Subcutaneous abdominal adipose tissue (tissue), 5 donors: ENCODE data around the gene SMIM41.

Experiments
- H3K27ac ChIP-seq: one replicate; pipeline ENCODE4 v1.7.0; 2013; ENCODE audit warnings: low read depth, mild to moderate bottlenecking, inconsistent platforms, low read length, moderate library complexity
- H3K27me3 ChIP-seq, 5 donors: one replicate each; pipeline ENCODE4 v1.7.0; 2013; ENCODE audit warnings: low read length in 5 of 5, inconsistent platforms in 1 of 5; ENCODE audit not compliant: control insufficient read depth in 5 of 5, insufficient read depth in 4 of 5
- H3K36me3 ChIP-seq, 5 donors: one replicate each; pipeline ENCODE4 v1.7.0; 2013; ENCODE audit warnings: low read length in 5 of 5; ENCODE audit not compliant: control insufficient read depth in 5 of 5, insufficient read depth in 5 of 5
- H3K4me1 ChIP-seq, 5 donors: one replicate each; pipeline ENCODE4 v1.7.0; 2013; ENCODE audit warnings: low read length in 5 of 5, mild to moderate bottlenecking in 3 of 5, moderate library complexity in 1 of 5; ENCODE audit not compliant: control insufficient read depth in 5 of 5, insufficient read depth in 5 of 5
- H3K4me3 ChIP-seq, 5 donors: one replicate each; pipeline ENCODE4 v1.7.0; 2013; ENCODE audit warnings: low read length in 5 of 5, low read depth in 1 of 5
- H3K9ac ChIP-seq, 5 donors: one replicate each; pipeline ENCODE4 v1.7.0; 2013; ENCODE audit warnings: low read length in 5 of 5, mild to moderate bottlenecking in 4 of 5, moderate library complexity in 3 of 5
- H3K9me3 ChIP-seq, 5 donors: one replicate each; pipeline ENCODE4 v1.7.0; 2013; ENCODE audit warnings: low read length in 5 of 5; ENCODE audit not compliant: control insufficient read depth in 5 of 5
- donor health status: healthy.
- donor health status: healthy.
- donor health status: healthy.
- donor health status: healthy.
- donor health status: healthy.

The SMIM41 gene

DNA sequence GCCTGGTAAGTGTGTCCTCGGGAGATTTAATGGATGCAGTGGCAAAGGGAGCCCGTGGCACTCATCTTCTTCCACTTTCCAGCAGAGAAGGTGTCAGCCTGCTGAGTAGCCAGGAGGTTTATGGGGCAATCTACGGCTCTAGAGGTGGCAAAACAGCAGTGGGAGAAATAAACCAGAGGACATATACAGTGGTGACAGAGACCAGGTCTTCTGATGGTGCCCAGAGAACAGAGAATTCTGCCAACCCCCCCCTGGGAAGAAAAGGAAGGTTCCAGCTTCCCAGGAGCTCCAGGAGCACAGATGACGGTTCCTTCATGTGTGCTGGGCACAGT lies 43.0 kb downstream of the SMIM41 start:
- Histone ChIP-seq H3K9me3 (no peaks in the 10 kb centered on the region), H3K27me3 (peaks cover 11 to 36% (median 21%) of the 10 kb centered on the region in 5 donors), H3K4me3 (no peak overlapping the region), H3K9ac (no peak overlapping the region), H3K36me3 (no peaks in the 10 kb centered on the region), H3K27ac (no peak overlapping the region), H3K4me1 (peaks cover 0 to 31% (median 13%) of the 10 kb centered on the region in 5 donors)

DNA sequence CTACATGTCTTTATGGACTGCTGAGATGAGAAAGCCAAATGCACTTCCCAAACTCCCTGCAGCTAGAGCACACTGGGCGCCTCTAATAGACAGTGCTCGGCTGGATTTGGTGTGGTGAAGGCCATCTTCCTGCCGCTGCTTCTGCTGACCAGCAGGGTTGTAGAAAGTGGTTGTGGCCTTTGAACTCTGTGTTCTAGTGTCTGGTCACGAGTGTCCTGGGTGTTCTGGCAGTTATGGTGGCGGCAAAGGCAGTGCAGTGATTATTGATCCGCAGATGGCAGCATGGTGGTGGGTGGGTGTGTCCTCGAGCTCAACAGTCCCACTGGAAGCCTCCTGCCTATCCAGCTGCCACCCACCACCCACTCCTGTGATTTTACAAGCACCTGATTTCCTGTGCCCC lies 43.4 kb downstream of the SMIM41 start:
- Histone ChIP-seq H3K4me1 (peaks cover 0 to 35% (median 13%) of the 10 kb centered on the region in 5 donors), H3K9ac (no peak overlapping the region)

DNA sequence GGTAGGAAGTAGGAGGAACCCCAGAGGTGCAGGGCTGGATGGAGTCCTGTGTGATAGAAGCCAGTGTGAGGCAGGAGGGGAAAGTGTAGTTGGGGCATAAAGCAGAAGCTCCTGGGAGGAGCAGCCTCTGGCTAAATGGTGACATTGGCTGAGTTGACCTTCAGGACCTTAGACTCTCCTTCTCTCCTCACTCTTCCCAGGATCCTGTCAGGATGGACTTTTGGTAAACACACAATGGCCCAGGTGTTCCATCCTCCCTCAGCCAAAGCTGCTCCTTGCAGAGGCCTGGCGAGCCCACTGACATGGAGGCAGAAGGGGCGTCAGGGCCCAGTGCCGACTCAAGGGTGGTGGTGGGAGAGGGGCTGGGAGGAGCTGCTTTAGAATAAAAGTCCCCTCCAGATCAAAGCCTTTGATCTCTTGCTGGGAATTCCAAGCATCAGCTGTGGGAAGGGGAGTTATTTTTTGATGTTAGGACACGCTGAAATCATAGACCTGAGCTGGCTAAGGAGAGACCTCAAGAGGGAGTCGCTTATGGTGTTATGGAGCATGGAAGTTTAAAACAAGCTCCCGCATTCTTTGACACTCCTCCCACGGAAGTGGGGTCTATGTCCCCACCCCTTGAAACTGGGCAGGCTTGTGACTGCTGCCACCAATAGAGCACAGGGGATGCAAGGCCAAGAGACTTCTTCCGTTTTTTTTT lies 44.1 kb downstream of the SMIM41 start:
- H3K9me3 ChIP-seq, result no peaks in the 10 kb centered on the region
- no peak overlapping the region for H3K4me3 ChIP-seq
- no peaks in the 10 kb centered on the region for H3K36me3 ChIP-seq
- H3K4me1 ChIP-seq, result peaks cover 0 to 37% (median 13%) of the 10 kb centered on the region in 5 donors
- no peak overlapping the region for H3K9ac ChIP-seq
- peaks cover 11 to 31% (median 18%) of the 10 kb centered on the region in 5 donors for H3K27me3 ChIP-seq
- H3K27ac ChIP-seq, result no peak overlapping the region

More for the DNA sequence above, 43.4 kb downstream of the SMIM41 start:
- Histone ChIP-seq H3K4me3 (no peak overlapping the region), H3K36me3 (no peaks in the 10 kb centered on the region), H3K9me3 (no peaks in the 10 kb centered on the region), H3K27ac (no peak overlapping the region), H3K27me3 (peaks cover 11 to 36% (median 21%) of the 10 kb centered on the region in 5 donors)

DNA sequence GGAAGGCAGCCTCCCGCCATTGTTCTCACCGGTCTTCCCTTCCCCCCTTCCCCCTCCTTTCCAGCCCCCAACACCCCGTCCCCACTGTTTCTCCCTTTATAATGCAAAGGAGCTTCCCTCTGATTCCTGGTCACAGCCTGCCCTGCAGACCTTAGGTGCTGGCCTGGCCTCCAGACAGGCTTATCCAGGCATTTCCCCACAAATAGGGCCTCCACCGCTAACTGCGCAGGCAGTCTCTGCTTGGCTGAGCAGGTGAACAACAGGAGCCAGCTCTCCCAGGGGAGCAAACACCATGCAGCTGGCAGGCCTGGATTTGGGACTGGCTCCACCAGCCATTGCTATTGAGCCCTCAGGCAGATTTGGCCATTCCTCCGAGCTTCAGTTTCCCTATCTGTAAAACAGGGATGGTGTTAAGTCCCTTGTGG lies 46.0 kb downstream of the SMIM41 start:
- Histone ChIP-seq H3K9me3 (no peaks in the 10 kb centered on the region), H3K4me3 (no peak overlapping the region), H3K36me3 (no peaks in the 10 kb centered on the region), H3K9ac (no peak overlapping the region), H3K27ac (no peak overlapping the region), H3K27me3 (peaks cover 7 to 23% (median 17%) of the 10 kb centered on the region in 5 donors), H3K4me1 (peaks cover 0 to 27% (median 10%) of the 10 kb centered on the region in 5 donors)

DNA sequence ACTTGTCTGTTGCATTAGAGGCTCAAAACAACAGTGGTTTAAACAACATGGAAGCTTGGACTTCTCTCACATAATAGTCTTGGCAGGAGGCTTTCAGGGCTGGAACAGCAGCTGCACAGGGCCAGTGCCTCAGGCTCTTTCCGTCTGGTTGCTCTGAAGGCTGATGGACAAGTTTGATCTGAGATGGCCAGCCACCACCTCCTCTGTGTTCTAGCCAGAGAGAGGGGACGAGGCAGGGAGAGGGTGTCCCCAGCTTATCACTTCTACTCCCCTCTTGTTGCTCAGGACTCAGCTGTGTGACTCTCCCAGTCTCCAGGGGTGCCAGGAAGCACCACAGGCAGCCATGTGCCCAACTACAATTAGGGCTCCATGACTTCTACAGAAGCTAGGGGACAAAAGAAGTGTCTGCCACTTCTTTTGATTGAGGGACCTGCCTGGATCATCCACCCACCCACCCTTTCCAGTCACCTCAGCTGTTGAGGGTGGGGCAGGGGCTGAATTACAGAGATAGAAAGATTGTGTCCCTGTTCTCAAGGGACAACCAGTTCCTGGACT lies 46.6 kb downstream of the SMIM41 start:
- no peak overlapping the region for H3K27ac ChIP-seq
- H3K4me3 ChIP-seq, result no peak overlapping the region
- H3K9ac ChIP-seq, result no peak overlapping the region
- H3K27me3 ChIP-seq, result peaks cover 5 to 18% (median 16%) of the 10 kb centered on the region in 5 donors
- H3K4me1 ChIP-seq, result peaks cover 0 to 27% (median 10%) of the 10 kb centered on the region in 5 donors
- H3K36me3 ChIP-seq, result no peaks in the 10 kb centered on the region
- no peaks in the 10 kb centered on the region for H3K9me3 ChIP-seq

DNA sequence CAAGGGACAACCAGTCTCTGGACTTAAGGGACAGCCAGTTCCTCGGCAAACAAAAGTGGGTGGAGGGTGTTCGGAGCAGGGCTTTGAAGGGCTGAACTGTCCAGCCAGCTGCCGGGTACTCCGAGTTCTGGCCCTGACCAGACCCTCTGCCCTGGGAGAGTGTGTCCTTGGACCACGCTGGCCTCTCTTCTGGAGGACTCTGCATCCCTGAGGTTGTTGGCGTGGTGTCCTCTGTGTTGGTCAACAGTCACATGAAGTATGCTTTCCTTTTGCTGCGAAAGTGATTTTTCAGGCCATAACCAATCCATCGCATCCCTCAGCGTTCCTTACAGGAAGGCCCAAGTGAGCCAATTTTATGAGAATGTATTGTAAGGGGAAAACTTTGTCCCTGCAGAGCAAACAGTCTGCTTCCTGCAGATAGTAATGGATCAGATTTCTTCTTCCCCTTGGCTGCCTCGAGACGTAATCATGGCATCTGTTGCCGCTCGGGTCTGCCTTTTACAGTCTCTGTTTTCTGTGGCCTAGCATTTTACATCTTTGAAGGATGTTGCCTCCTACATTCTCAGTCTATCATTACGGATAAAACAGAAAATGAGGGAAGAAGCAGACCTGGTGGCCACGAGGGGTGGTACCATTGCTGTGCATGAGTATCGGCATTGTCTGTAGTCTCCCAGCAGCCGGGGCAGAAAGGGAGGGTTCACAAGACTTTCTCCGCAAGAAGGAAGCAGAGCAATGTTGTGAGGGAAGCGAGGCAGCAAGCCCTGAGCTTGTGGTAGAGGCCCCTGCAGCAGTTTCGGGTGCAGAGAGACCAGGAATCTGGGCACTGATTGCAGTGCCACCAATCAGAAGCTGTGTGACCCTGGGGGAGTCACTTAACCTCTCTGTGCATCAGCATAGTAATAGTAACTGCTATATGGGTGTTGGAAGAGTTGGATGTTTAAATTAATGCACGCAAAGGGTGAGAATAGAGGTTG lies 47.4 kb downstream of the SMIM41 start:
- Histone ChIP-seq H3K9ac (no peak overlapping the region), H3K27ac (no peak overlapping the region)

DNA sequence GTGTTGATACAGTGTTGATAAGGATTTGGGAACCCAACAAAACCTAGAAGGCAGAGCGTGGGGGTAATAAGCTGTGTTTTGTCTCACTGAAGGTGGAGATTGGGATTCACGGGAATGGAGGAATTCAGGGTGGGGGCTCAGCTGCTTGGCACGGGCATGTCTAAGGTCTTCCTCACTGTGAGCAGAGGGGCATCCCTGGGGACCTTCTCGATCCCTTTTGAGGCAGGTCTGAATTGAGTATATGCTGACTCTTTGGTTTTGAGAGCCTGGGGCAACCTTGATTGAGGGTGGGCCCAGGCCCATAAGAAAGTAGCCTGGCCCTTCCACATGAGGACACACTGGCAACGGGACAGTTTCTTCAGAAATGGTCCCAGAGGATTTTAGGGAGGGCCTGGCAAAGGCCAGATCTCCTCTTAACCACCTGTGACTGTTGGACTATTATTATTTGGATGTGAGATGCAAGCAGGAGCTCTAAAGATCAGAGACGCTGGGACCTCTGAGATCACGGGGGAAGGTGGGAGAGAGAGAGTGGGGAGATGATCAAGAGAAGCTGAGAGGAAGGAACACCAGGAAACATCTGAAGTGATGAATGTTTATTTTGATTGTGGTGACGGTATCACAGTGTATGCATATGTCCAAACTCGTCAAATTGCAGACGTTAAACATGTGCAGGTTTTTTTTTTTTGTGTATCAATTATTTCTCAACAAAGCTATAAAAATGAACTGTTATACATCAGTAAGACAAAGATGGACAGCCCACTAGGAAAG lies 48.4 kb downstream of the SMIM41 start:
- peaks cover 0 to 11% (median 7%) of the 10 kb centered on the region in 5 donors for H3K27me3 ChIP-seq
- no peak overlapping the region for H3K4me3 ChIP-seq
- no peak overlapping the region for H3K9ac ChIP-seq
- H3K9me3 ChIP-seq, result no peaks in the 10 kb centered on the region
- H3K4me1 ChIP-seq, result peaks cover 0 to 27% (median 10%) of the 10 kb centered on the region in 5 donors
- no peaks in the 10 kb centered on the region for H3K36me3 ChIP-seq
- H3K27ac ChIP-seq, result no peak overlapping the region

More for the DNA sequence above, 47.4 kb downstream of the SMIM41 start:
- peak overlapping the region in 2 of 5 donors; percentile 17 to 19 for H3K4me3 ChIP-seq
- peaks cover 0 to 27% (median 10%) of the 10 kb centered on the region in 5 donors for H3K4me1 ChIP-seq
- H3K27me3 ChIP-seq, result peaks cover 0 to 12% (median 10%) of the 10 kb centered on the region in 5 donors
- H3K36me3 ChIP-seq, result no peaks in the 10 kb centered on the region
- H3K9me3 ChIP-seq, result no peaks in the 10 kb centered on the region

DNA sequence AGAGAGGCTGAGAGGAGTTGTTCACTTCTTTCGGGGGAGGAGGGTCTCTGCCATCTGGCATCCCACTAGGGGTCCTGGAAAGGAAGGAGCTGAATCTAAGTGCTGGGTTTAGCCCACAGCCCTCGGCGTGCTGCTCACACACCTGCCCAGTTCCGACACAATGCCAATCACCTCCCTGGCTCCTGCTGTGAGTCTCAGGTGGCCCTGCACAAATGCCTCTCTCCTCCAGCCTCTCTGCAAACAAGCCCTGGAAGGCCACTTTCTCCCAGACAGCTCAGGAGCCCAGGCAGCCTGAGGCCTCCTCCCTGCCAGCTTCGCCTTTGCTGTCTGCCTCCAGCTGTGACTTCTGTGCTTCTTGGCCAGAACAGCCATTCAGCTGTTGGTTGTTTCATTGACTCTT lies 51.2 kb downstream of the SMIM41 start:
- Histone ChIP-seq H3K36me3 (no peaks in the 10 kb centered on the region), H3K9ac (no peak overlapping the region), H3K9me3 (no peaks in the 10 kb centered on the region), H3K27me3 (peaks cover 0 to 8% (median 2%) of the 10 kb centered on the region in 5 donors), H3K4me1 (peaks cover 0 to 24% (median 9%) of the 10 kb centered on the region in 5 donors), H3K4me3 (no peak overlapping the region), H3K27ac (no peak overlapping the region)

DNA sequence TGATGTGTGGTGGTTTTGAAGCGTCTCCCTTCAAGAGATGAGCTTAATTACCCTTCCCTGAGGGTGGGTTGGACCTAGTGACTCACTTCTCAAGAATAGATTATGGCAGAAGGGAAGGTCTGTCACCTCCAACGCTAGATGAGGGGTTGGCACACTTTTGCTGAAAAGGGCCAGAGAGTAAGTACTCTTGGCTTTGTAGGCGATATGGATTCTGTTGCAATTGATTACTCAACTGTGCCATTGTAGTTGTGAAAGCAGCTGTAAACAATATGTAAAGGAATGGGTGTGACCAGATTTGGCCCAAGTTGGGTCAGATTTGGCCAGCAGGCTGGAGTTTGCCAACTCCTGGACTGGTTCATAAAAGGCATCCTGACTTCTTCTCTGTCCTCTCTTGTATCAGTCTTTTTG lies 53.3 kb downstream of the SMIM41 start:
- Histone ChIP-seq H3K4me3 (no peak overlapping the region), H3K36me3 (no peaks in the 10 kb centered on the region), H3K27me3 (peaks cover 0 to 2% (median 0%) of the 10 kb centered on the region in 5 donors), H3K27ac (no peak overlapping the region), H3K4me1 (peaks cover 0 to 5% (median 0%) of the 10 kb centered on the region in 5 donors), H3K9ac (no peak overlapping the region), H3K9me3 (no peaks in the 10 kb centered on the region)
